Uterus (tissue), 2 donors: ENCODE results near the gene ASMTL.

ENCODE experiments used
- CTCF ChIP-seq, 4 experiments: fragments of 200-600 bp in 2 of 4; fragments of 450-650 bp in 2 of 4; sonication (generic) in 2 of 4; IDR thresholded peaks; one replicate each; pipeline ENCODE4 v1.5.1; 2016 to 2019; ENCODE audit warnings: antibody characterized with exemption in 4 of 4, mild to moderate bottlenecking in 2 of 4, moderate library complexity in 1 of 4
- POLR2A ChIP-seq, 2 donors: fragments of 450-650 bp; IDR thresholded peaks; one replicate each; pipeline ENCODE4 v1.6.1; 2016; ENCODE audit warnings: antibody characterized with exemption in 2 of 2, mild to moderate bottlenecking in 1 of 2, moderate library complexity in 1 of 2

GRCh38 chrX:1358793-1359476, 93.8 kb downstream of the ASMTL start:
- TF ChIP-seq CTCF (IDR thresholded peaks at IDR 0.05) (no peak), POLR2A (IDR thresholded peaks at IDR 0.05) (no peak)
